CD4-positive, CD25-positive, alpha-beta regulatory T cell (primary cell): ENCODE results near the gene IMPG2. TPM values are rescaled to one million over a fixed set of nuclear protein-coding genes. Genes with fewer than 3 reads are reported as not detected.

Source experiments
- ATAC-seq, 2 donors: fragments of 150-1000 bp; cut with Tn5 transposase; one replicate each; pipeline ENCODE4 v1.10.0; 2021; ENCODE audit warnings: low read depth in 2 of 2, moderate number of reproducible peaks in 2 of 2, moderate library complexity in 1 of 2
- DNase-seq, 3 donors: peaks; one replicate each; pipeline versions ENCODE4 v3.0.0 to v3.0.0-alpha.2; 2012 to 2022; ENCODE audit warnings: mixed read lengths in 1 of 3
- H3K27ac ChIP-seq: one replicate; pipeline ENCODE4 v1.7.0; 2013; ENCODE audit warnings: mild to moderate bottlenecking, low read length; ENCODE audit not compliant: insufficient read depth, poor library complexity, severe bottlenecking
- H3K27me3 ChIP-seq: one replicate; pipeline ENCODE4 v1.7.0; 2013; ENCODE audit warnings: low read length; ENCODE audit not compliant: control insufficient read depth, insufficient read depth
- H3K36me3 ChIP-seq: one replicate; pipeline ENCODE4 v1.7.0; 2013; ENCODE audit warnings: mild to moderate bottlenecking, low read length, moderate library complexity; ENCODE audit not compliant: control insufficient read depth, insufficient read depth
- H3K4me1 ChIP-seq: 2 replicates; pipeline ENCODE4 v1.7.0; 2013; ENCODE audit warnings: mild to moderate bottlenecking, low read length; ENCODE audit not compliant: insufficient read depth, control insufficient read depth, poor library complexity, severe bottlenecking
- H3K4me3 ChIP-seq: one replicate; pipeline ENCODE4 v1.7.0; 2013; ENCODE audit warnings: low read depth, mild to moderate bottlenecking, low read length, moderate library complexity
- H3K9me3 ChIP-seq, 2 experiments: 1 replicate in 1 of 2; 2 replicates in 1 of 2; pipeline ENCODE4 v1.7.0; 2013; ENCODE audit warnings: low read length in 2 of 2, mild to moderate bottlenecking in 1 of 2, moderate library complexity in 1 of 2; ENCODE audit not compliant: control insufficient read depth in 2 of 2
- H3K27ac Mint-ChIP-seq, 3 donors: one replicate each; pipeline ENCODE4 v1.8.0; 2020 to 2022; ENCODE audit warnings: mild to moderate bottlenecking in 3 of 3, mixed read lengths in 3 of 3, moderate library complexity in 2 of 3
- H3K27me3 Mint-ChIP-seq: one replicate; pipeline ENCODE4 v1.8.0; 2022; ENCODE audit warnings: mild to moderate bottlenecking, mixed read lengths
- H3K36me3 Mint-ChIP-seq: one replicate; pipeline ENCODE4 v1.8.0; 2020; ENCODE audit warnings: mixed read lengths
- H3K4me1 Mint-ChIP-seq, 4 donors: one replicate each; pipeline ENCODE4 v1.8.0; 2020 to 2022; ENCODE audit warnings: mixed read lengths in 4 of 4, mild to moderate bottlenecking in 1 of 4
- H3K4me3 Mint-ChIP-seq, 4 donors: one replicate each; pipeline ENCODE4 v1.8.0; 2020 to 2022; ENCODE audit warnings: mild to moderate bottlenecking in 4 of 4, mixed read lengths in 4 of 4, moderate library complexity in 3 of 4
- H3K9me3 Mint-ChIP-seq, 7 donors: one replicate each; pipeline ENCODE4 v1.8.0; 2020 to 2022; ENCODE audit warnings: mixed read lengths in 7 of 7, mild to moderate bottlenecking in 3 of 7, moderate library complexity in 2 of 7
- polyA plus RNA-seq, 4 donors: library from polyadenylated mRNA; unstranded; fragments of 300-500 nt; fragmentation: Illumina TruSeq; gene quantifications; one replicate each; pipeline ENCODE4 v1.2.3, GENCODE V29; 2021
- total RNA-seq: library from RNA; stranded (reverse); gene quantifications from one replicate; pipeline ENCODE4 v1.2.3, GENCODE V29; 2022

Gene IMPG2
- total and polyA plus RNA-seq, 5 donors from 2014 or later = 0.02 to 0.35 TPM; not detected in 3

GRCh38 chr3:101217472-101218245 lies 102.7 kb downstream of the IMPG2 start:
- Mint-ChIP-seq H3K27ac (no peak overlapping the region), H3K4me3 (no peak overlapping the region), H3K9me3 (peaks cover 0 to 6% (median 2%) of the 10 kb centered on the region in 7 donors)

DNA sequence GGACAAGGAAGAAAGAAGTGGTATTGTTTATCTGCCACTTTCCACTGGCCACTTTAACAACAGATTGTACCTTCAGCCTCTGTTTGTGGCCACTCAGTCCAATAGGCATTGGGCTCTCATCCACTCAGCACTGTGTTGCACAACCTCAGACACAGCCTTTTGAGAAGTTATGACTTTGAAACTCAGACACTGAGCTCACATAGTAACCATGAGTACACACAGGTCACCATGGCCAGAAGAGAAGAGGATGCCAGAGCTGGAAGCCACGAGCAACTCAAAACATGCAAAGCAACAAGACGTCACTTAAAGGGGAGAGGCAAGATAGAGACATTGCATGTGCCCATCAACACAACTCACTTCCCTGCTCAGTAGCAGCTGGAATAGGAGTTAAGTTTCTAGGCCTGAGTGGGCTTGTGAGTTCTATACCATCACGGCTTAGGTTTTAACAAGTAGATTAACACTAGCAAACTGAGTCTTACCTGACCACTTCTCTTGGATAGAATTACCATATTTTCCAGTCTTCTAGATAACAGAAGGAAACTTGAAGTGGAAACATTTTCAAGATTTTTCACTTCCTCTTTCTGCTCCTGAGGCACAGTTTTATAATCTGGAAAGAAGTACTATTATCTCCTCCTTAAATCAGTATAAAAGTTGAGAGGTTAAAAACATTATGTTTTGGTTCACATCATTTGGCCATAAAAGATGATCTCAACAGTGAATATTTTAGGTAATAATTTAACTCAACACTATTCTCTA lies 103.5 kb downstream of the IMPG2 start:
- no peak overlapping the region for H3K27ac ChIP-seq
- Mint-ChIP-seq H3K36me3 (no peaks in the 10 kb centered on the region), H3K9me3 (peaks cover 0 to 6% (median 2%) of the 10 kb centered on the region in 7 donors), H3K27ac (no peak overlapping the region), H3K4me3 (no peak overlapping the region), H3K4me1 (no peaks in the 10 kb centered on the region), H3K27me3 (peaks cover 2% of the 10 kb centered on the region)
- H3K27me3 ChIP-seq = no peaks in the 10 kb centered on the region
- no peak for DNase-seq
- H3K9me3 ChIP-seq = peaks cover 0 to 6% of the 10 kb centered on the region in 2 experiments
- H3K4me3 ChIP-seq = no peak overlapping the region
- no peaks in the 10 kb centered on the region for H3K4me1 ChIP-seq
- no peak for ATAC-seq
- H3K36me3 ChIP-seq = no peaks in the 10 kb centered on the region

More at GRCh38 chr3:101217472-101218245, 102.7 kb downstream of the IMPG2 start:
- H3K4me1 ChIP-seq = no peaks in the 10 kb centered on the region
- H3K27me3 Mint-ChIP-seq = peaks cover 4% of the 10 kb centered on the region
- no peaks in the 10 kb centered on the region for H3K27me3 ChIP-seq
- H3K36me3 Mint-ChIP-seq = no peaks in the 10 kb centered on the region
- H3K9me3 ChIP-seq = peaks cover 0 to 6% of the 10 kb centered on the region in 2 experiments
- H3K27ac ChIP-seq = no peak overlapping the region
- H3K4me1 Mint-ChIP-seq = no peaks in the 10 kb centered on the region
- ATAC-seq (no peak), DNase-seq (no peak)
- H3K4me3 ChIP-seq = no peak overlapping the region
- H3K36me3 ChIP-seq = no peaks in the 10 kb centered on the region

GRCh38 chr3:101212730-101213129 lies 107.6 kb downstream of the IMPG2 start:
- no peak for DNase-seq
- H3K27ac Mint-ChIP-seq = no peak overlapping the region
- no peaks in the 10 kb centered on the region for H3K4me1 Mint-ChIP-seq
- H3K27me3 ChIP-seq = no peaks in the 10 kb centered on the region
- no peaks in the 10 kb centered on the region for H3K4me1 ChIP-seq
- H3K9me3 ChIP-seq = peaks cover 0 to 6% of the 10 kb centered on the region in 2 experiments
- no peaks in the 10 kb centered on the region for H3K36me3 Mint-ChIP-seq
- no peaks in the 10 kb centered on the region for H3K36me3 ChIP-seq
- no peak overlapping the region for H3K27ac ChIP-seq
- peaks cover 3% of the 10 kb centered on the region for H3K27me3 Mint-ChIP-seq
- ATAC-seq = no peak
- H3K9me3 Mint-ChIP-seq = peaks cover 0 to 5% (median 0%) of the 10 kb centered on the region in 7 donors
- no peak overlapping the region for H3K4me3 Mint-ChIP-seq
- no peak overlapping the region for H3K4me3 ChIP-seq

DNA sequence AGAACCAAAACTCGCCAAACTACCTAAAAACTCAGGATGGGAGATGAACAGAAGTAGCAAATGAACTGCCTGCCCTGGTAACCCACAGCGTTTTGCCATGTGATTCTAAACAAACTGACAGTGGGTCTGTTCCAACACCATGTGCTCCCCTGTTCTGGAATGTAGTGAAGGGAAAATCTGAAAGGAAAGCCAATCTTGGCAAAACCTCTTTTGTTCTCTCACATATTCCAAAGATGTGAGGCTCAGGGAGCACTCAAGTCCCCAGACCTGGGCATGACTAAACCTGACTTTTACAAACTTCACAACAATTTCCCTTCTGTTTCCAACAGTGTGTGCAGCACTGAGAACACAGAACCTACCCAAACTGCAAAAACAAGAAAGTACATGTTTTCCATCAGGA lies 116.1 kb downstream of the IMPG2 start:
- Mint-ChIP-seq H3K27ac (no peak overlapping the region), H3K4me1 (no peaks in the 10 kb centered on the region), H3K4me3 (no peak overlapping the region), H3K9me3 (peaks cover 0 to 2% (median 0%) of the 10 kb centered on the region in 7 donors), H3K36me3 (no peaks in the 10 kb centered on the region), H3K27me3 (peaks cover 49% of the 10 kb centered on the region)
- Histone ChIP-seq H3K27me3 (peaks cover 6% of the 10 kb centered on the region), H3K4me1 (no peaks in the 10 kb centered on the region), H3K36me3 (no peaks in the 10 kb centered on the region), H3K4me3 (no peak overlapping the region), H3K9me3 (no peaks in the 10 kb centered on the region), H3K27ac (no peak overlapping the region)
- no peak for ATAC-seq
- DNase-seq = no peak

DNA sequence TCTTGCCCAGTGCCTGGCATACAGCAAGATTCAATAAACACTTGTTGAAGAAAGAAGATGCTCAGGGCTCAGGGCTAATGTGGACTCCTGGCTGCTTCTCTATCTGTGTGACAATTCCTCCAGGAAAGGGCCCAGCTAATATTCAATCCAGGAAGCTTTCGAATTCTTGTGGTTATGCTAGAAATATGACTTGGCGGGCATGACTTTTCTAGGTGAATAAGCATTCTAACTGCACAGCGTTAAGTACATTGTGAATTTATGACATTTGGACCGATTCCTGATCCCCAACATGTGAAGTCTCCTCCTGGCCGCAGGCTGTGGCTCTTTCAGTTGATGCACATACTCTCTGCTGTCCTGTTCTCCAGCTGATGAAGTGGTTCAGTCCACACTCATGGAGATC lies 117.0 kb downstream of the IMPG2 start:
- Histone ChIP-seq H3K27ac (no peak overlapping the region), H3K36me3 (no peaks in the 10 kb centered on the region), H3K4me3 (no peak overlapping the region), H3K4me1 (no peaks in the 10 kb centered on the region), H3K27me3 (peaks cover 6% of the 10 kb centered on the region), H3K9me3 (no peaks in the 10 kb centered on the region)
- DNase-seq (no peak), ATAC-seq (no peak)
- H3K36me3 Mint-ChIP-seq = no peaks in the 10 kb centered on the region
- peaks cover 0 to 2% (median 0%) of the 10 kb centered on the region in 7 donors for H3K9me3 Mint-ChIP-seq
- no peaks in the 10 kb centered on the region for H3K4me1 Mint-ChIP-seq
- H3K27me3 Mint-ChIP-seq = peaks cover 49% of the 10 kb centered on the region
- no peak overlapping the region for H3K27ac Mint-ChIP-seq
- H3K4me3 Mint-ChIP-seq = no peak overlapping the region

DNA sequence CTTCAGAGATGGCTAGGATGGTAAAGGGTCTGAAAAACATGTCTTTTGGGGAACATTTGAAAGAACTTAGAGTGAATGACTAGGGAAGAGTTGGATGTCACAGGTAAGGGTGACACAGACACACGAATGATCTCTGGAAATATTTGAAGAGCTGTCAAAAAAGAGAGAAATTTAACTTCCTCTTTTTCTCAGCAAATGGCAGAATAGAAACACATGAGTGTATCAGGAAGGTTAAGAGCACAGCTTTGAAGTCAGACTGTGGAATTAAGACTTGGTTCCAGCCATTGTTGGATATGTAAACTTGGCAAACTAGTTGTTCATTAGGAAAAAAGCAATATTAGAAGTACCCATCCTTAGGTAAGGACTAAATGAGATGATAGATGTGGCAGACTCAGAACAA lies 117.7 kb downstream of the IMPG2 start:
- peaks cover 0 to 2% (median 0%) of the 10 kb centered on the region in 7 donors for H3K9me3 Mint-ChIP-seq
- no peak for DNase-seq
- no peaks in the 10 kb centered on the region for H3K4me1 Mint-ChIP-seq
- H3K36me3 Mint-ChIP-seq = no peaks in the 10 kb centered on the region
- no peak overlapping the region for H3K4me3 ChIP-seq
- H3K27me3 Mint-ChIP-seq = peaks cover 45% of the 10 kb centered on the region
- no peak overlapping the region for H3K4me3 Mint-ChIP-seq
- no peaks in the 10 kb centered on the region for H3K9me3 ChIP-seq
- ATAC-seq = no peak
- H3K4me1 ChIP-seq = no peaks in the 10 kb centered on the region
- no peak overlapping the region for H3K27ac ChIP-seq
- H3K27ac Mint-ChIP-seq = no peak overlapping the region
- H3K27me3 ChIP-seq = peaks cover 6% of the 10 kb centered on the region
- no peaks in the 10 kb centered on the region for H3K36me3 ChIP-seq

DNA sequence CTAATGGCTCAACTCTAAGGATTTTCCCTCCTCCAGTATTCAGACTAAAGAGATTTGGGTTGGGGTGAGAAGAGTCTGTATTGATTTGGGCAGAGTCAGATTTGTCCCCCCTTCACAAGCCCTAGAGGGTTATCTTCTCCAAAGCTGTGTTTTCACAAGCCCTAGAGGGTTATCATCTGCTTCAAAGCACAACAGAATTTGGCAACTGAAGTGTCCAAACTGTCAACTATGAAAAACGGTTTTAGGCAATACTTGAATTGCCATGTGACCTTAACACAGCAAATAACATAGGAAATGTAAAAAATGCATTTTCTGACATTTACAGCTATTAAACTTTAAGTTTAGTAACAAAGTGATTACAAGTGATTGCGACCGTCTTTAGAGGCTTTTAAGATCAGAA lies 119.9 kb downstream of the IMPG2 start:
- Mint-ChIP-seq H3K27ac (no peak overlapping the region), H3K4me1 (no peaks in the 10 kb centered on the region), H3K36me3 (no peaks in the 10 kb centered on the region), H3K9me3 (peaks cover 0 to 2% (median 0%) of the 10 kb centered on the region in 7 donors), H3K4me3 (no peak overlapping the region), H3K27me3 (peaks cover 37% of the 10 kb centered on the region)
- no peak for ATAC-seq
- H3K27ac ChIP-seq = no peak overlapping the region
- H3K9me3 ChIP-seq = no peaks in the 10 kb centered on the region
- H3K36me3 ChIP-seq = no peaks in the 10 kb centered on the region
- H3K4me3 ChIP-seq = no peak overlapping the region
- H3K27me3 ChIP-seq = peaks cover 9% of the 10 kb centered on the region
- no peaks in the 10 kb centered on the region for H3K4me1 ChIP-seq
- no peak for DNase-seq
